8988T (cell line): ENCODE measurements around the gene LY9.
"Not testable (repeated sequence)": the region's sequence is repeated elsewhere in the genome, so short reads cannot be mapped to it uniquely, and the experiment has no call there.

Experiments
- DNase-seq: peaks from one replicate; pipeline ENCODE4 v3.0.0; 2011

The LY9 gene

GRCh38 chr1:160867651-160868050 lies 71.7 kb downstream of the LY9 start:
- DNase-seq: not testable (repeated sequence)

GRCh38 chr1:160868141-160868540 lies 72.2 kb downstream of the LY9 start:
- DNase-seq: no peak

- no peak for DNase-seq
Observed at GRCh38 chr1:160874935-160875334, 79.0 kb downstream of the LY9 start.

- not testable (repeated sequence) for DNase-seq
Observed at GRCh38 chr1:160875591-160875990, 79.6 kb downstream of the LY9 start.

- DNase-seq: no peak
Observed at GRCh38 chr1:160876311-160876710, 80.3 kb downstream of the LY9 start.

GRCh38 chr1:160877221-160877620 lies 81.2 kb downstream of the LY9 start:
- no peak for DNase-seq
